GM18861 (cell line): ENCODE results near the gene OR9Q2.
"Not testable (repeated sequence)": the region's sequence is repeated elsewhere in the genome, so short reads cannot be mapped to it uniquely, and the experiment has no call there.

Source experiments
- ATAC-seq: cut with Tn5 transposase; IDR thresholded peaks from one replicate; pipeline ENCODE4 v1.9.1; 2021; ENCODE audit not compliant: unreplicated experiment

OR9Q2 gene, protein sequence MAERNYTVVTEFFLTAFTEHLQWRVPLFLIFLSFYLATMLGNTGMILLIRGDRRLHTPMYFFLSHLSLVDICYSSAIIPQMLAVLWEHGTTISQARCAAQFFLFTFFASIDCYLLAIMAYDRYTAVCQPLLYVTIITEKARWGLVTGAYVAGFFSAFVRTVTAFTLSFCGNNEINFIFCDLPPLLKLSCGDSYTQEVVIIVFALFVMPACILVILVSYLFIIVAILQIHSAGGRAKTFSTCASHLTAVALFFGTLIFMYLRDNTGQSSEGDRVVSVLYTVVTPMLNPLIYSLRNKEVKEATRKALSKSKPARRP

DNA sequence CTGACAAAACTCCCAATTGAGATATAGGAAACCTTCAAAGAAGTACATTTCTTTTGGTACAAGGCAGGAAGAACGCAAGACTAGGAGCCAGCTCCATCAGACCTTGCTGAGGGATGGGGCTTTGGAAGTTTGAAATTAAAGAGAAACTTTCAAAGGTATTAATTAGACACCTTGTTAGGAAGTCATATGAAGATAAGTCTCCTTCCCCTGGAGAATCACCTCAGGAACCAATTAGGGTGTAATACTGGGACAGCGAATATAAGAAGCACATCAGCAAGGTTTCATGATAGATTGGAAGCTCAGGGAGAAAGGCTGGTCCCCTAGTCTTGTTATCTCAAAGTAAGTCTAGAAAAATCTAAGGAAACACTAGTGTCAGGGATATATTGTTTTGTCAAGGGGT, at the start of gene OR9Q2:
Gene OR9Q2, plus strand, starts transcription at position 301 of the 400 bp plus-strand sequence. CDS start 1,421 bp downstream, outside the sequence.
- no peak for ATAC-seq

DNA sequence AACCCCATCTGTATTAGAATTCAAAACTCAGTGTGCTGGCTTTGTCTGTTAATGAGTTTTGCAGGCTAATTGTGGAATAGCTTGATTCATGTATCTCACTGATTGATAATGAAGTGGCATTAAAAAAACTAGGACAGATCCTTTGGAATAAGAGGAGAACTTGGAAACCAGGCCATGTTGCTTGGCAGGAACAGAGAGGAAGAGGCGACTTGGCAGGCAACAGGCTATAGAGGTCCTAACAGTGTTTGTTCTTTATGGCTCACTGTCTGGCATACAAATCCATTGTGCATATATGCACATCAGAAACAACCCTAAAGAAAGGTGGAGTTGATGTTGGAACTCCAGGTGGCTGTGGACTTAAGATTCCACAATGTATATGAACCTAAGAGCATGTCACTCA, 46.1 kb upstream of the OR9Q2 start:
- no peak for ATAC-seq

DNA sequence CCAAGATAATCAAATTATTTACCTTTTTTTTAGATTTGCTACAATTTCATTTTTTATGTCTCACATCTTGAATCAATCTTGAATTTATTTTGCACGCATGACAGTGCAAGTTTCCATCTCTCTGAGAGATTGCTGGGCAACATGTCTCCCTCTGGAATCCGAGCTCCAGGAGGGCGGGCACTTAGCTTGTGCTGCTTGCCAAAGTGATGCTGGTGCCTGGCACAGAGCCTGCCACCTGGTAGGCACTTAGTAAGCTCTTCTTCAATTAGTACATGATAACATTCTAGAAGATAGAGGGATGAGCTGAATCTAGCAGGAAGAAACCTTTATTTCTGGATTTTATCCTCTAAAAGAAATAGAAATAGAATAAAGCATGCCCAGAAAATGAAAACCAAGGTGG, 36.1 kb upstream of the OR9Q2 start:
- ATAC-seq: no peak

DNA sequence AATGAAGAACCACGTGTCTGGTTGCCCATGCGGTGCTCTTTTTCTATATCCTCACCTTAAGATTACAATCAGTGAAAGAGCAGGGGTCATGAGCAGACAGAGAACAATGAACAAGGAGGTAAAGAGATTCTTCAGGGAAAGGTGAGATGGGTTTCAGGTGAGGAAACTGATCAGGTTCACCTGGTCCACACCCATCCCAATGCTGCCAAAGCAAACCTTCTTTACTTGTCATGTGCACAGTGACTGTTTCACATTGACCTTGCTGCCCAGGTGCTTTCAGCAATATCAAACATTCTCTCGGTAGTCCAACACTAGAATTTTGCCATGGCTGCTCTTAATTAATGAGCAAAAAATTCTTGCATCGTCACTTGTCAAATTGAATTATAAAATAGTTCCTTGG, 24.5 kb upstream of the OR9Q2 start:
- no peak for ATAC-seq

DNA sequence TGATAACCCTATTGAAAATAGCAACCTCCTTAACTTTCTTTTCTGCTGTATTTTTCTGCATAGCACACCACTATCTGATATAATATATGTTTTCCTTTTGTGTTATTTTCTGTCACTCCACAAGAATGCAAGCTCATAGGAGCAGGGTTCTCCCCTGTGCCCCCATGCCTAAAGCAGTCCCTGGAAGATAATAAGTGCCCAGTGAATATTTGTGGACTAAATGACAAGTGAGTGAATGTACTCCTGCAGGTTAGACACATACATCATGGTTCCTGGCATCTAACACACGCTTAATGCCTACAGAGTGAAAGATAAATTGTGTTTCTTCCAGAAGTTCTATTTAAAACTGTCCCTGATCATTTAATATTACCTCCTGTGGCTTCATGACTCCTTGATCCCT, 23.9 kb upstream of the OR9Q2 start:
- ATAC-seq: no peak

DNA sequence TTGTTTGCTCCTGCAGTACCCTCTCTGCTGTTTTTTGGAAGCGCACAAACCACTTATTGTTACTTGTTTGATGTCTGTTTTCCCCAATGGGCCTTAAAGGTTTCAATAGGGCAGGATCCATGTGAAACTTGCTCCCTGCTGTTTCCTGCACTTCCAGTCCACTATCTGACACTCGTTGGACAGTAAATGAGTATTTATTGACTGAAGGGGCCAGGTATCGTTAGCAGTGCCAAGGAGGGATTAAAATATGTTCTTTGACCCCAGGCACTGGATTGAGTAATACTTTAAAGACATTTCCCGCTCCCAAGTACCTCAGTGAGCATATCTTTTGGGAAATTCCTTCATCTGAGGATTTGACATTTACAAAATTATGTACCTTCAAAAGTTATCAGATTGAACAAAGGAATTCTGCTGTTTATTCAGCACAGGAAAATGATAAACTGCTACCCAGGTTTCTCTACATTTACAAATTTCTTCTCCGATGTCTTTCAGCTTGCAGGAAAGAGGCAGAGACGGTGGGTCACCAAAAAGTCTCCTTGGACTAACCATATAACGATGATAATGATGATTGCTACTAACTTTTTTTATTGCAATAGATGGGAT, 23.3 kb upstream of the OR9Q2 start:
- ATAC-seq: no peak

DNA sequence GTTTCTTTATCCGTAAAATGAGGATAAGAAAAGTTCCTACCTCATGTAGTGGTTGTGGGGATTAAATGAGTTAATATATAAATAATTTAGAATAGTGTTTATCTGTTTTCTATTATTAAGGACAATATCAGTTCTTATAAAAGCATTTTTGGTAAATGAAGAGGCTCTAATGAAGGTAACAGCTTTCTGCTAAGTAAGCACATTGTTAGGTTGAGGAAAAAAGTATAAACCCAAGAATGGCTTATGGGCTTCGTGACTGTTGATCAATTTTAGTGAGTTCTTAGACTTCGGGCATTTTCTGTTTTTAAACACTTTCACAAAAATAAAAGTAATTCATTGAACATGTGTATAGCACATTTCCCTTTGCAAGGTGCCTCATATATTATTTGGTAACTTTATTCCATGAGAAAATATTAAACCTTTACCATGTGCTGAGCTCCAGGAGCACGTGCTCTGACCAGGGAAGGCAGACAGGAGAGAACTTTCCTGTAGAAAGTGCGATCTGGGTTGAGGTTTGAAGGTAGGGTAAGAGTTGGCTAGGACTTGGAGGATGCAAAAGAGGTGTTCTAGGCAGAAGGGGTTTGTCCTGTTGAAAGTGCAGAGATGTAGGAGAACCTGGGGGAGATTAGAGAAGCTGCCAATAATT, 11.3 kb upstream of the OR9Q2 start:
- no peak for ATAC-seq

DNA sequence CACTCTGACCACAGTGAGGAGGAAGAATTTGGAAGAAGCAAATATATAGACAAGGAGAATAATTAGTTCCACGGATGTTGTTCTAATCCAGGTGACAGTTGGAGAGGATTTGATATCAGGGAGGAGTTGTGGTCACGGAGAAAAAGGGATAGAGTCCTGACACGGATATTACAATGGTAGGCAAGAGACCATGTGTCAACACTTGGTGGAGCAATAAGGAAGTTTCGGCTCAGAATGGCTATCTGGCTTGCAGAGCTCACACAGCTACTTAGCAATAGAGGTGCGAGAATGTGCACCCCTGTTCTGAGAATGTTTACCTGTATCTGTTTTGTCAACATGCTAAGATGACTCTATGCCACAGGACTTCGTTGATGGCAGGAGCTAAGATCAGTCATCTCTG, 10.4 kb upstream of the OR9Q2 start:
- ATAC-seq: no peak

DNA sequence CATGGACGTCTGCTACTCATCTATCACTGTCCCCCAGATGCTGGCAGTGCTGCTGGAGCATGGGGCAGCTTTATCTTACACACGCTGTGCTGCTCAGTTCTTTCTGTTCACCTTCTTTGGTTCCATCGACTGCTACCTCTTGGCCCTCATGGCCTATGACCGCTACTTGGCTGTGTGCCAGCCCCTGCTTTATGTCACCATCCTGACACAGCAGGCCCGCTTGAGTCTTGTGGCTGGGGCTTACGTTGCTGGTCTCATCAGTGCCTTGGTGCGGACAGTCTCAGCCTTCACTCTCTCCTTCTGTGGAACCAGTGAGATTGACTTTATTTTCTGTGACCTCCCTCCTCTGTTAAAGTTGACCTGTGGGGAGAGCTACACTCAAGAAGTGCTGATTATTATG, 9.2 kb upstream of the OR9Q2 start:
- no peak for ATAC-seq

DNA sequence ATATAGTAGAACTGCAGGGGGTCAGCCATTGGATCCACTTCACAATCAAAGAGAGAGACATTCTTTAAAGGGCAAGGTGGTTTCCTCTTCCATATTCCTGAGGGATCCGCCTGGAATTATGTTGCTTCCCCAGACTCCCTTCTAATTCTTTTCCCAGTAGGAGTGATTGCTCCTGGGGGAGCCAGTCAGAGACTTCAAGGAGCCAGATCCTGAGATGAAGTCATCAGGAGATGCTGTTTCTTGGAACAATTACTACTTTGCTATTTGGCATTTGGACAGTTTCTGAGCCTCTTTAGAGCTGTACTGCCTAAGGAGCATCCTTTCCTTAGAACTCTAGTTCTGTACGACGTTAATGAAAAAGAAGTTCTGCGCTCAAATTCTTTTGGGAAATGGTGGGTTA, 1.9 kb upstream of the OR9Q2 start:
- ATAC-seq: no peak

DNA sequence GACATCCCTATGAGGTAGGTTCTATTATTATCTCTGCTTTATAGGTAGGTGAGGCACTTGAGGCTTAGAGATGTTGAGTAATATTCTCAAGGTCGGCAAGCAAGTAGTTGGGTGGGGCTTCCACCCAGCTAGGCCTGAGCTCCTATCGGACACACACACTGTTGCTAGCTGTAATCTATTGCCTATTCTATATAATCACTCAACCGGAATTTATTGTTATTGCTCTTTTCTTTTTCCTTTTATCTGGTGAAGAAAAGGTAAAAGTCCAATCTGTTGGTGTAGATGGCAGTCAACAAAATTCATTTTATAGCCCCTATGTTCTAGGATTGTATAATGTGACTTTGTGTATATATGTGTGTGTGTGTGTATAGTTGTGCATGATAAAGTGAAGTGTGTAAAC, 3.4 kb downstream of the OR9Q2 start:
- ATAC-seq: no peak

DNA sequence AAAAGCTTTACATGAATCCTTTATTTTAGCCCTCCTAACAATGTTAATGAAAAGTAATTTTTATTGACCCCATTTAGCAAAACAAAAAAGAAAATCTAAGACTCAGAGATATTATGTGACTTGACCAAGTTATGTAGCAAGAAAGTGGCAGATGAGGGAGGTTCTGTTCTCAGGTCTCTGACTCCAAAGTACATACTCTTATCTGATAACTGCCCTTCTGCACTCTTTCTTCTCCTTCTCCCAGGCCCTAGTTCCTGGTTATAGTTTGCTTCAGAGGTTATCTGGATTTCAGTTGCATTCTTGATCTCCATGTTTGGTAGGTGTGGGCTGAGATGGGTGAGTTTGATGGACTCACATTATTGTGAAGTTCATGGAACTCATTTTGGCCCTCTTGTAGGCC, 4.5 kb downstream of the OR9Q2 start:
- ATAC-seq: no peak

DNA sequence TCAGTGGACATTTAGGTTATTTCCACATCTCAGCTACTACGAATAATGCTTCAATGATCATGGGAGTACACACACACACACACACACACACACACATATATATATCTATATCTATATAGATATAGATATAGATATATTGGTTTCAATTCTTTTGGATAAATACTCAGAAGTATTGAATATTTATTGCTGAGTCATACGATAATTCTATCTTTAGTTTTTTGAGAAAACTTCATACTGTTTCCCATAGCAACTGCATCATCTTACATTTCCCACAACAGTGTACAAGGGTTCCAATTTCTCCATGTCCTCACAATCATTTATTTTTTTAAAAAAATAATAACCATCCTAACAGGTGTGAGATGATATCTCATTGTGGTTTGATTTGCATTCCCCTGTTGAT, 7.1 kb downstream of the OR9Q2 start:
- no peak for ATAC-seq

DNA sequence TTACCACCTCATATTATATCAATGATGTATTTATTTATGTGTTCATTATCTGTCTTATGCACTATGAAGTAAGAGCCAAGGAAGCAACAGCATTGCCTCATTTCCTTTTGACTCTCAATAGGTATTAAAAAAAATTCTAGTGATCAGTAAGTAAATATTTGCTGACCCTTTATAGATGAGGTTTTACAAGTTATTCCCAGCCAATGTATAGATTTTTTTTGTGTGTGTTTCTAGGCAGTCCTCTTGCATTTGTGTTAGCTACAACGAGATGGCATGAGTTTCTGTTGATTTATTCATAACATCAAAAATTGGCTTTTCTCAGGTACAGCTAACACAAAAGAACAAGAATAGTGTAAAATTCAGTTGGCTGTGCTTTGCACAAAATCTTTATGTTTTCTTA, 10.4 kb downstream of the OR9Q2 start:
- ATAC-seq: no peak

DNA sequence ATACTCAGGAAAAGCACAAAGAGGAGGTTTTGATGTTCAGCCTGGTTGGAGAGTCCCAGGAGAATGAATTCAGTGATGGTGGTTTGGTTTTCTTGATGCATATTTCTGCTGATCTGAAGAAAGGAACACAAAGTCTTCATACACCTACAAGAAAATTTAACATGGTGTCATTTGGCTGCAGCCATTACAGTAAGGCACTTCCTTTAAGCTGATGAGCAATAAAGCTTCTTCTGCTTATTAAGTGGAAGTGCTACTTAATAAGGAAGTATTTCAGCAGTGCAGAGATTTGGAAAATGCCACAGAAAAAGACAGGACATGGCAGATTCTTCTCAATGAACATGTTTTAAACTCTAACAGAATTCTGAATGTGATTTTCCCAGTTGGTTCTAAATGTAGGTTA, 15.2 kb downstream of the OR9Q2 start, which contains the start of gene OR1S2:
Gene OR1S2, minus strand, starts transcription at position 101 of the 400 bp plus-strand sequence. Its CDS starts 0 bp downstream, at position 101.
- ATAC-seq: no peak

DNA sequence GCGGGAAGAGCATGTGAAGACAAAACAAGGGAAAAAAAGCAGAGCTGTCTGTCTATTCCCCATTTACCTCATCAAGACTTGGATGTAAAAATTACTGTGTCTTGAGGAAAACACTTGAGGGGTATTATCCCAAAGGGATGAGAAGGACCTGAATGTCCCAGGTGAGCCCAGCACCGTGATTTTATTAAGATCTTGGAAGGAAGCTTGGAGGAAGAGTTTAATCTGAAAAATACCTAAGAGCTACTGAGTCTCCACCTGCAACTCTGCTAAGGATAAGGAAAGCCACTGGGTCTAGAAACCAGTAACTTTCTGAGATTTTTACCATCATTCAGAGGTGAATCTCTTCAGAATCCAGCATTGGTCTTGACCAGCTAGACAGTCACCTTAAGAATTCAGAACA, 23.6 kb downstream of the OR9Q2 start, which contains the start of gene OR1S1:
Gene OR1S1, plus strand, starts transcription at position 301 of the 400 bp plus-strand sequence.
- ATAC-seq: not testable (repeated sequence)

DNA sequence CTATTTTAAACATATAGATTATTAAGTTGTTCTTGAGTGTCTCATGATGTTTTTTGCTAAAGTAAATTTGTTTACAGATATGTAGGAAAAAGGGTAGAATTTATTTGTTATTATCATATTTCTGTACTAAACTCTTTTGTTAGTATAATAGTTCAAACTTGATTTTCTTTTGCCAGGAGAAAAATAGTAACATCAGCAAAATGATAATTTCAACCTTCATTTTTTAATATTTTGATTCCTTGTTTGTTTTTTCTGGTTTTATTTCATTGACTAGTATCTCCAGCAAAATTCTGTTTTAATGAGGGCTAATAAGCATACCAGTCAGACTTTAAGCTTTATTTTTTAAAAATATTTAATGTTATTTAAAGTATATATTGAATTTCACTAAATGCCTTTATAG, 27.6 kb downstream of the OR9Q2 start:
- no peak for ATAC-seq

DNA sequence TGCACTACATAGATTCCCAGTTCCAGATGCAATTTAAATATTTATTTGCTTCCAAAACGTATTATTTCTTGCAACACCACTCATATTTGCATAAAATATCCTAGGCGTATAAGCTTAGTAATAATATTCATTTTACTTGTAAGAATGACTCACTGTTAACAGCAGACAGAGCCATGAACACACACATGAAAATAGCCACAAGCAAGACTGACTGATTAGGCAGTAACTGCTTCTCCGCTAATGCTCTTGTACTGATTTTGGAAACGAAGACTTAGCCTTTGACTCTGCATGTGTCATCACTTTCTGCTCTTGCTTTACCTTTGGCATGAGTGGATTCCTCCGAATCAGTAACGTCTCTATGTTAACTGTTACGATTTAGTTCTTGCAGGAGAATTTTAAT, 33.9 kb downstream of the OR9Q2 start:
- no peak for ATAC-seq

DNA sequence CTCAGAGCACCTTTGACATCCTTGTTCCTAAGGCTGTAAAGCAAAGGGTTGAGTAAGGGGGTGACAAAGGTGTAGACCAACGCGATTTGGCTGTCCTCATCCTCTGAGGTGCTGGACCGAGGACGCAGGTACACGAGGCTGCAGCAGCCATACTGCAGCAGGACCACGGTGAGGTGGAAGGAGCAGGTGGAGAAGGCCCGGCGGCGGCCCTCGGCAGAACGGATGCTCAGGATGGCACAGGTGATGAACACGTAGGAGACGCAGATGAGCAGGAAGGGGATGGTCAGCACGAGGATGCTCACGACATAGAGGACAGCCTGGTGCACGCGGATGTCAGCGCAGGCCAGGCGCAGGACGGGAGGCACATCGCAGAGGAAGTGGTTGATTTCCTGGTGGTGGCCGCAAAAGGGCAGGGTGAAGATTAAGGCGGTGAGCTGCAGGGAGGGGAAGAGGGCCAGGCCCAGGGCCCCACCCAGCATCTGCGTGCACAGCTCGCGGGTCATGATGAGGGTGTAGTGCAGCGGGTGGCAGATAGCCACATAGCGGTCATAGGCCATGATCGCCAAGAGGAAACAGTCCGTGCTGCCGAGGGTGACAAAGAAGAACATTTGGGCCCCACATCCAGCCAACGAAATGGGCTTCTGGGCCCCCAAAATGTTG, 39.2 kb downstream of the OR9Q2 start:
- ATAC-seq: no peak
